Stimulated activated CD8-positive, alpha-beta memory T cell treated with anti-CD3 and anti-CD28 coated beads, Interleukin-12 subunit alpha, Interleukin-12 subunit beta, amount 100 ng/mL, for 1 hour (primary cell): Measurements from ENCODE around the gene PRDM16.

ENCODE experiments used
- DNase-seq: peaks from one replicate; pipeline ENCODE4 v3.0.0-alpha.2; 2020; ENCODE audit warnings: low read depth

The PRDM16 gene

GRCh38 chr1:3141129-3141528 is 72.1 kb downstream of the PRDM16 start:
- no peak for DNase-seq

GRCh38 chr1:3141836-3142235 is 72.8 kb downstream of the PRDM16 start:
- no peak for DNase-seq

- DNase-seq, result no peak
Observed at GRCh38 chr1:3142236-3142635, 73.2 kb downstream of the PRDM16 start.

GRCh38 chr1:3142751-3143150 is 73.7 kb downstream of the PRDM16 start:
- DNase-seq, result no peak

GRCh38 chr1:3145532-3146325 is 76.7 kb downstream of the PRDM16 start:
- no peak for DNase-seq

- no peak for DNase-seq
Observed at GRCh38 chr1:3146458-3146857, 77.5 kb downstream of the PRDM16 start.

GRCh38 chr1:3146907-3147306 is 77.9 kb downstream of the PRDM16 start:
- no peak for DNase-seq

- DNase-seq, result no peak
Observed at GRCh38 chr1:3148171-3148570, 79.2 kb downstream of the PRDM16 start.

GRCh38 chr1:3149277-3149676 is 80.3 kb downstream of the PRDM16 start:
- DNase-seq, result no peak

GRCh38 chr1:3151456-3151855 is 82.5 kb downstream of the PRDM16 start:
- no peak for DNase-seq

GRCh38 chr1:3152143-3152542 is 83.1 kb downstream of the PRDM16 start:
- DNase-seq, result no peak

- DNase-seq, result no peak
Observed at GRCh38 chr1:3153197-3153596, 84.2 kb downstream of the PRDM16 start.

- no peak for DNase-seq
Observed at GRCh38 chr1:3153902-3154795, 85.1 kb downstream of the PRDM16 start.

- DNase-seq, result no peak
Observed at GRCh38 chr1:3155056-3155925, 86.3 kb downstream of the PRDM16 start.

GRCh38 chr1:3155926-3156220 is 86.9 kb downstream of the PRDM16 start:
- DNase-seq, result no peak

GRCh38 chr1:3156936-3157335 is 87.9 kb downstream of the PRDM16 start:
- DNase-seq, result no peak

- no peak for DNase-seq
Observed at GRCh38 chr1:3158347-3158746, 89.3 kb downstream of the PRDM16 start.

GRCh38 chr1:3159121-3159520 is 90.1 kb downstream of the PRDM16 start:
- DNase-seq, result no peak

- DNase-seq, result no peak
Observed at GRCh38 chr1:3159996-3160395, 91.0 kb downstream of the PRDM16 start.

- DNase-seq, result no peak
Observed at GRCh38 chr1:3160647-3161145, 91.7 kb downstream of the PRDM16 start.

GRCh38 chr1:3161176-3161840 is 92.3 kb downstream of the PRDM16 start:
- no peak for DNase-seq
